ENCODE data around the gene ANKRD40. TPM values are rescaled to one million over a fixed set of nuclear protein-coding genes. Genes with fewer than 3 reads are reported as not detected.

The ANKRD40 gene
- total and polyA plus RNA-seq, 2 donors (not counting 3 experiments of a cell fraction or from before 2014, with no cell fraction given), result 24.5 to 56.0 TPM

- Histone ChIP-seq H3K9ac (replicated peaks; ENCODE audit: extremely low read depth, insufficient read depth, low read length) (no peak overlapping the region), H3K9me1 (replicated peaks; ENCODE audit: control insufficient read depth, extremely low read depth, insufficient read depth, low read length) (no peaks in the 10 kb centered on the region), H3K4me3 (replicated peaks in 1 of 3; ENCODE audit: insufficient read depth in 1 of 3, low read depth in 1 of 3, low read length in 3 of 3) (no peak overlapping the region), H3K4me1 (ENCODE audit: control insufficient read depth, extremely low read depth, insufficient read depth, low read length) (peaks cover 3% of the 10 kb centered on the region), H4K20me1 (replicated peaks; ENCODE audit: control insufficient read depth, extremely low read depth, insufficient read depth, low read length) (no peaks in the 10 kb centered on the region), H3K9me3 (replicated peaks; ENCODE audit: control insufficient read depth, insufficient read depth, low read length) (no peaks in the 10 kb centered on the region), H2AFZ (ENCODE audit: low read depth, low read length) (no peak overlapping the region), H3K27me3 (ENCODE audit: control insufficient read depth in 2 of 2, insufficient read depth in 2 of 2, low read length in 2 of 2) (no peaks in the 10 kb centered on the region), H3K36me3 (ENCODE audit: control insufficient read depth in 2 of 2, extremely low read depth in 1 of 2, insufficient read depth in 2 of 2, low read length in 2 of 2) (peaks cover 22 to 24% of the 10 kb centered on the region in 2 experiments), H3K79me2 (ENCODE audit: control insufficient read depth, insufficient read depth, low read length) (no peaks in the 10 kb centered on the region), H3K4me2 (ENCODE audit: insufficient read depth, low read length) (no peak overlapping the region), H3K27ac (ENCODE audit: insufficient read depth, low read depth, low read length) (no peak overlapping the region)
- DNase-seq (ENCODE audit: low read depth, low spot score), result no peak
- TF ChIP-seq POLR2A (IDR thresholded peaks at IDR 0.05; ENCODE audit: low read depth, low read length) (no peak), JUN (IDR thresholded peaks at IDR 0.05; ENCODE audit: borderline replicate concordance, insufficient read depth, insufficient read length, low read depth) (no peak), EZH2 (IDR thresholded peaks at IDR 0.05; ENCODE audit: borderline replicate concordance, low read depth, low read length, severe bottlenecking) (no peak), POLR2AphosphoS5 (IDR thresholded peaks at IDR 0.05; ENCODE audit: insufficient read depth, low read depth, low read length) (no peak), MYC (IDR thresholded peaks at IDR 0.05; ENCODE audit: low read depth, low read length) (no peak), FOS (IDR thresholded peaks at IDR 0.05; ENCODE audit: borderline replicate concordance, insufficient read depth, low read length) (no peak), MAX (IDR thresholded peaks at IDR 0.05; ENCODE audit: insufficient read depth, insufficient read length) (no peak), GATA2 (IDR thresholded peaks at IDR 0.05; ENCODE audit: insufficient read depth, insufficient read length, low read depth, low read length) (no peak)
- POLR2A ChIA-PET, result no interaction called here
- dilution Hi-C loops (cut with MboI; ENCODE audit: extremely low pct_ligation_motif_present, low sequenced_read_pairs) (no loop called here), intact Hi-C loops (cut with micrococcal nuclease) (no loop called here)
- no peak for FAIRE-seq
- CTCF ChIA-PET, result interaction anchor here (1.0 to 9.9 kb wide), 5 partner anchors 57 to 143 kb away, joined by 3 to 150 read pairs (median 6); partner anchors contain the start of gene SPATA20
- BruUV-seq (replicated peaks), result no TSS peak
Measured at GRCh38 chr17:50692448-50693035, 15.2 kb downstream of the ANKRD40 start.
